A673 (cell line): ENCODE results near the gene ZNF316.

ENCODE experiments used
- CTCF ChIP-seq: fragments of 300-800, 200-600 bp; sonication (generic); conservative IDR thresholded peaks from 2 replicates; pipeline ENCODE4 v1.5.1; 2017; ENCODE audit warnings: low read depth, mild to moderate bottlenecking, antibody characterized with exemption, low read length, moderate library complexity, mixed read lengths
- EZH2 ChIP-seq: fragments of 200-600 bp; sonication (generic); IDR thresholded peaks from 2 replicates; pipeline ENCODE4 v1.6.1; 2017; ENCODE audit warnings: borderline replicate concordance, low read depth, mild to moderate bottlenecking, mixed read lengths, antibody characterized with exemption, low read length; ENCODE audit not compliant: poor library complexity, severe bottlenecking

GRCh38 chr7:6624246-6624611 lies 12.9 kb upstream of the ZNF316 start:
- TF ChIP-seq CTCF (no peak), EZH2 (no peak)
